GM12878 (cell line): ENCODE measurements around the gene ABCB9. TPM values are rescaled to one million over a fixed set of nuclear protein-coding genes. Genes with fewer than 3 reads are reported as not detected.

Source experiments
- ATAC-seq: fragments of 200-7000 bp; cut with Tn5 transposase; 3 replicates; pipeline ENCODE4 v1.9.1; 2020; ENCODE audit warnings: mild to moderate bottlenecking, moderate library complexity
- BruUV-seq: library from RNA; stranded (reverse); fragments of 400-500 nt; replicated peaks from 2 replicates; lab custom pipeline; 2021; lab: Mats Ljungman, UMichigan
- CTCF ChIA-PET: fragments of 300-600 bp; sonication (Branson Sonifier 250); formaldehyde crosslinking; extraction: SDS; loops from one replicate; lab custom pipeline; 2021; ENCODE audit warnings: inconsistent platforms; lab: Yijun Ruan, JAX
- POLR2A ChIA-PET: fragments of 350-600 bp; formaldehyde crosslinking; extraction: SDS; loops from one replicate; lab custom pipeline; 2021; ENCODE audit warnings: inconsistent platforms; lab: Charles Lee
- RAD21 ChIA-PET: fragments of 300-600 bp; sonication (Branson Sonifier 250); formaldehyde crosslinking; loops from one replicate; lab custom pipeline; 2023; ENCODE audit warnings: antibody characterized with exemption; ENCODE audit not compliant: unreplicated experiment; lab: Charles Lee
- SMC1A ChIA-PET: fragments of 300-600 bp; sonication (Branson Sonifier 250); formaldehyde crosslinking; loops from one replicate; lab custom pipeline; 2023; ENCODE audit not compliant: unreplicated experiment, uncharacterized antibody; lab: Charles Lee
- DNase-seq: peaks from one replicate; pipeline ENCODE4 v3.0.0-alpha.2; 2011; ENCODE audit warnings: low read depth, low spot score
- FAIRE-seq: peaks from 3 replicates; lab custom pipeline; 2011; peaks lifted over from hg19 to GRCh38; lab: Jason Lieb, UNC
- H2AFZ ChIP-seq: 2 replicates; pipeline ENCODE4 v1.6.0; 2011; ENCODE audit warnings: low read depth, low read length, control low read depth; ENCODE audit not compliant: control insufficient read depth
- H3K27ac ChIP-seq: 2 replicates; pipeline ENCODE4 v1.5.1; 2011; ENCODE audit warnings: control low read depth; ENCODE audit not compliant: control insufficient read depth, insufficient read depth
- H3K27me3 ChIP-seq, 2 experiments: replicated peaks in 1 of 2; 2 replicates each; pipeline versions ENCODE4 v1.6.0 to v1.6.1; 2011; ENCODE audit warnings: low read length in 1 of 2; ENCODE audit not compliant: control insufficient read depth in 2 of 2, insufficient read depth in 2 of 2
- H3K36me3 ChIP-seq, 2 experiments: 2 replicates each; pipeline ENCODE4 v1.5.1; 2011; ENCODE audit warnings: low read length in 1 of 2; ENCODE audit not compliant: control insufficient read depth in 2 of 2, insufficient read depth in 2 of 2
- H3K4me1 ChIP-seq: 2 replicates; pipeline ENCODE4 v1.6.1; 2011; ENCODE audit warnings: mild to moderate bottlenecking, low read length, moderate library complexity, mixed read lengths; ENCODE audit not compliant: control insufficient read depth, insufficient read depth
- H3K4me2 ChIP-seq: 2 replicates; pipeline ENCODE4 v1.6.0; 2011; ENCODE audit warnings: control low read depth; ENCODE audit not compliant: control insufficient read depth, insufficient read depth
- H3K4me3 ChIP-seq: fragments of 200-600 bp; sonication (generic); 2 replicates; pipeline ENCODE4 v1.5.1; 2016
- H3K79me2 ChIP-seq: 2 replicates; pipeline ENCODE4 v1.6.0; 2011; ENCODE audit warnings: low read length; ENCODE audit not compliant: control insufficient read depth, insufficient read depth
- H3K9ac ChIP-seq: 2 replicates; pipeline ENCODE4 v1.8.0; 2011; ENCODE audit warnings: low read length, control low read depth, mixed read lengths; ENCODE audit not compliant: control insufficient read depth, insufficient read depth
- H3K9me3 ChIP-seq: replicated peaks from 3 replicates; pipeline ENCODE4 v1.5.1; 2011; ENCODE audit warnings: mild to moderate bottlenecking, low read length; ENCODE audit not compliant: control insufficient read depth, insufficient read depth
- H4K20me1 ChIP-seq: 2 replicates; pipeline ENCODE4 v1.6.0; 2011; ENCODE audit not compliant: control insufficient read depth, insufficient read depth
- ATF2 ChIP-seq: IDR thresholded peaks from 2 replicates; pipeline ENCODE4 v1.6.1; 2012; ENCODE audit warnings: low read length, inconsistent platforms
- CHD1 ChIP-seq: IDR thresholded peaks from 2 replicates; pipeline ENCODE4 v1.6.1; 2012; ENCODE audit warnings: low read depth, low read length, improper control_type of control experiment
- EGR1 ChIP-seq, 2 experiments: IDR thresholded peaks; 1 replicate in 1 of 2; 2 replicates in 1 of 2; pipeline ENCODE4 v1.6.1; 2011 to 2012; ENCODE audit warnings: low read depth in 2 of 2, low read length in 2 of 2, borderline replicate concordance in 1 of 2, mild to moderate bottlenecking in 1 of 2, moderate library complexity in 1 of 2
- HCFC1 ChIP-seq: fragments of 150-350 bp; IDR thresholded peaks from 2 replicates; pipeline ENCODE4 v1.6.1; 2014; ENCODE audit warnings: low read length
- KLF5 ChIP-seq: fragments of 450-650 bp; IDR thresholded peaks from 2 replicates; pipeline ENCODE4 v1.6.1; 2014; ENCODE audit warnings: mild to moderate bottlenecking; ENCODE audit not compliant: partially characterized antibody
- MTA2 ChIP-seq: fragments of 450-650 bp; IDR thresholded peaks from 2 replicates; pipeline ENCODE4 v1.6.1; 2016; ENCODE audit warnings: low read depth, mild to moderate bottlenecking, moderate library complexity
- MYB ChIP-seq: fragments of 150-350 bp; IDR thresholded peaks from 2 replicates; pipeline ENCODE4 v1.6.1; 2014; ENCODE audit warnings: mild to moderate bottlenecking, low read depth, low read length, borderline replicate concordance
- PRDM15 ChIP-seq: fragments of 450-650 bp; formaldehyde crosslinking; IDR thresholded peaks from 2 replicates; pipeline ENCODE4 v1.4.0; 2020; ENCODE audit warnings: mild to moderate bottlenecking, moderate library complexity
- RBBP5 ChIP-seq: fragments of 200-600 bp; sonication (generic); conservative IDR thresholded peaks from 2 replicates; pipeline ENCODE4 v1.6.1; 2016
- RCOR1 ChIP-seq: conservative IDR thresholded peaks from 2 replicates; pipeline ENCODE4 v1.6.1; 2012; ENCODE audit warnings: low read depth, low read length, improper control_type of control experiment
- SUZ12 ChIP-seq: fragments of 200-600 bp; sonication (generic); IDR thresholded peaks from one replicate; pipeline ENCODE4 v1.6.1; 2018; ENCODE audit warnings: antibody characterized with exemption, mild to moderate bottlenecking; ENCODE audit not compliant: unreplicated experiment
- ZNF384 ChIP-seq: IDR thresholded peaks from 2 replicates; pipeline ENCODE4 v1.6.1; 2012; ENCODE audit warnings: low read depth, mild to moderate bottlenecking, low read length, improper control_type of control experiment, borderline replicate concordance
- WGBS: methylation state at CpG from one replicate; pipeline ENCODE4 v1.1.6; 2016; ENCODE audit warnings: low lambda C conversion rate; ENCODE audit not compliant: insufficient replicate concordance, insufficient coverage; ENCODE audit errors: missing lambda C conversion rate; 5-methylcytosine and 5-hydroxymethylcytosine counted together
- in situ Hi-C: fragments of 300-500 bp; cut with MboI; formaldehyde crosslinking; loops from 9 replicates; pipeline ENCODE4 v1.14.3; 2018; ENCODE audit warnings: mixed read lengths
- intact Hi-C: fragments of 100-400 bp; cut with micrococcal nuclease; formaldehyde crosslinking; loops from one replicate; pipeline ENCODE4 v1.14.2; 2022; ENCODE audit not compliant: unreplicated experiment
- polyA plus RNA-seq, 11 experiments: library from polyadenylated mRNA; depleted of rRNA in 4 of 11; unstranded in 6 of 11; stranded (reverse) in 5 of 11; fragments of >200 nt; fragmentation: Nextera tagmentation in 4 of 11; fragmentation: Illumina TruSeq in 1 of 11; extraction: Ambion mirVana in 4 of 11; extraction: Trizol in 1 of 11; gene quantifications; 1 replicate in 1 of 11; 2 replicates in 10 of 11; pipeline versions ENCODE4 v1.2.1 to v1.2.3, GENCODE V29; 2011 to 2016; ENCODE audit warnings: inconsistent platforms in 2 of 11, missing spikeins in 2 of 11, low read depth in 1 of 11
- total RNA-seq, 4 experiments: library from RNA; depleted of rRNA in 3 of 4; stranded (reverse); fragments of >200 nt in 3 of 4; fragmentation: Illumina TruSeq in 1 of 4; extraction: Trizol in 1 of 4; gene quantifications; 2 replicates each; pipeline versions ENCODE4 v1.2.1 to v1.2.3, GENCODE V29; 2013 to 2021
- TF ChIP-seq, protein P1 (sequence below): fragments of 450-650 bp; IDR thresholded peaks from 2 replicates; pipeline ENCODE4 v1.6.1; 2017; ENCODE audit warnings: antibody characterized with exemption, mild to moderate bottlenecking, moderate library complexity

Gene ABCB9
- total and polyA plus RNA-seq, 10 of the 15 experiments (the other 5 are each of a cell fraction or from before 2014, with no cell fraction given): 0.37 to 4.9 (median 3.1) TPM

DNA sequence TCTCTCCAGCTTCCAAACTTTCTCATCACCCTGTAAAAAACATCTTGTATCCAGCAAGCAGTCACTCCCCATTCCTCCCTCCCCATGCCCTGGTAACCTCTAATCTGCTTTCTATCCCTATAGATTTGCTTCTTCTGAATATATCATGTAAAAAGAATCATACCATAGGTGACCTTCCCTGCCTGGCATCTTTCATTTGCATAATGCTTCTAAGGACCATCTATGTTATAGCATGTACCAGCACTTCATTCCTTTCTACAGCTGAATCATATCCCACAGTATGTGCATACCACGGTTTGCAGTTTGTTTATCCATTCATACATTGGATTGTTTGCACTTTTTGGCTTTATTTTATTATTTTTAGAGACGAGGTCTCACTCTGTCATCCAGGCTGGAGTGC is 47.4 kb downstream of the ABCB9 start (continued):
- TF ChIP-seq ATF2: no peak
- no peak for TF ChIP-seq CHD1

DNA sequence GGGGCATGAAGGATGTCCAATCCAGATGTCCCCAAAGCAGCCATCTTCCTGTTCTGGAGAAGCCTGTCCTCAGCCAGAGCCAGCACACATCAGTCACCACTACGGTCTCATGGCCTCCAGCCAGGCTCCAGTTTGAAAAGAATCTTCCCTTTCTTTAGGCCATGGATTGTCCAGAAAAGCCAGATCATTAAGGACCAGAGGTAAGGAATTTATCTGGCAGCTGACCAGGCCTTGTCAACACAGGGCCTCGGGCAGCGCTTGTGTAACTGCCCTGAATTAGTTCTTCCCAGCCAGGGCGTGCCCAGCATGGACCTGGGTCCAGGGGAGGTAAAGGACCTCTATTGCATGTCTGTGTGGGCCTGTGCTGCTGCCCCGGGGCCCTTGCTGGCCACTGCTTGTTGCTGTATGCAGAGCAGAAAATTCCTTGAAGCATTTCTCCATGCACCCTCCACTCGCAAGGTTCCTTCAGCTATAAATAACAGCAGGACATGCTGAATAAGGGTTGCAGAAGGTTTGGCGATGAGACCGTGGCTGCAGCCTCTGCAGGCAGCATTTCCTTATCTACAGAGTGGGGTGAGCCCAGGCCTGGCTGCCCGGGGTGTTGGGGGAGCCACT is 48.6 kb downstream of the ABCB9 start:
- Histone ChIP-seq H3K9ac (no peak overlapping the region), H3K4me3 (no peak overlapping the region), H4K20me1 (no peaks in the 10 kb centered on the region), H3K36me3 (no peaks in the 10 kb centered on the region), H3K27me3 (no peaks in the 10 kb centered on the region), H3K4me1 (no peaks in the 10 kb centered on the region), H3K27ac (no peak overlapping the region), H3K9me3 (no peaks in the 10 kb centered on the region; the same call in 2 of the 3 replicates), H3K79me2 (no peaks in the 10 kb centered on the region), H3K4me2 (no peak overlapping the region), H2AFZ (no peak overlapping the region)
- in situ Hi-C loops (no loop called here), intact Hi-C loops (no loop called here)
- RAD21 ChIA-PET: no interaction called here
- no TSS peak for BruUV-seq
- ATAC-seq: no peak
- no peak for DNase-seq
- 70% methylated on average over 9 of the region's 9 CpGs for WGBS
- FAIRE-seq: no peak
- SMC1A ChIA-PET: no interaction called here
- POLR2A ChIA-PET: no interaction called here
- CTCF ChIA-PET: no interaction called here
- no peak for TF ChIP-seq KLF5
- no peak for TF ChIP-seq EGR1 (IDR thresholded peaks at IDR 0.05; ENCODE audit: borderline replicate concordance in 1 of 2, low read depth in 2 of 2, low read length in 2 of 2)
- TF ChIP-seq, protein P1, sequence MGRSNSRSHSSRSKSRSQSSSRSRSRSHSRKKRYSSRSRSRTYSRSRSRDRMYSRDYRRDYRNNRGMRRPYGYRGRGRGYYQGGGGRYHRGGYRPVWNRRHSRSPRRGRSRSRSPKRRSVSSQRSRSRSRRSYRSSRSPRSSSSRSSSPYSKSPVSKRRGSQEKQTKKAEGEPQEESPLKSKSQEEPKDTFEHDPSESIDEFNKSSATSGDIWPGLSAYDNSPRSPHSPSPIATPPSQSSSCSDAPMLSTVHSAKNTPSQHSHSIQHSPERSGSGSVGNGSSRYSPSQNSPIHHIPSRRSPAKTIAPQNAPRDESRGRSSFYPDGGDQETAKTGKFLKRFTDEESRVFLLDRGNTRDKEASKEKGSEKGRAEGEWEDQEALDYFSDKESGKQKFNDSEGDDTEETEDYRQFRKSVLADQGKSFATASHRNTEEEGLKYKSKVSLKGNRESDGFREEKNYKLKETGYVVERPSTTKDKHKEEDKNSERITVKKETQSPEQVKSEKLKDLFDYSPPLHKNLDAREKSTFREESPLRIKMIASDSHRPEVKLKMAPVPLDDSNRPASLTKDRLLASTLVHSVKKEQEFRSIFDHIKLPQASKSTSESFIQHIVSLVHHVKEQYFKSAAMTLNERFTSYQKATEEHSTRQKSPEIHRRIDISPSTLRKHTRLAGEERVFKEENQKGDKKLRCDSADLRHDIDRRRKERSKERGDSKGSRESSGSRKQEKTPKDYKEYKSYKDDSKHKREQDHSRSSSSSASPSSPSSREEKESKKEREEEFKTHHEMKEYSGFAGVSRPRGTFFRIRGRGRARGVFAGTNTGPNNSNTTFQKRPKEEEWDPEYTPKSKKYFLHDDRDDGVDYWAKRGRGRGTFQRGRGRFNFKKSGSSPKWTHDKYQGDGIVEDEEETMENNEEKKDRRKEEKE: no peak
- TF ChIP-seq PRDM15: no peak
- no peak for TF ChIP-seq RBBP5
- no peak for TF ChIP-seq ZNF384
- no peak for TF ChIP-seq SUZ12
- TF ChIP-seq MTA2: no peak
- no peak for TF ChIP-seq MYB
- TF ChIP-seq RCOR1: no peak
- TF ChIP-seq HCFC1: no peak
